Effector memory CD4-positive, alpha-beta T cell (primary cell): ENCODE data around the gene CEND1.

ENCODE experiments used
- DNase-seq, 3 donors: peaks; one replicate each; pipeline ENCODE4 v3.0.0-alpha.2; 2020
- H3K27ac ChIP-seq: 2 replicates; pipeline ENCODE4 v1.7.0; 2013; ENCODE audit warnings: mild to moderate bottlenecking, low read length, moderate library complexity; ENCODE audit not compliant: insufficient read depth, poor library complexity, severe bottlenecking
- H3K27me3 ChIP-seq: replicated peaks from 2 replicates; pipeline ENCODE4 v1.7.0; 2013; ENCODE audit warnings: mild to moderate bottlenecking, low read length; ENCODE audit not compliant: insufficient read depth, control insufficient read depth, poor library complexity, severe bottlenecking
- H3K36me3 ChIP-seq: 2 replicates; pipeline ENCODE4 v1.7.0; 2013; ENCODE audit warnings: mild to moderate bottlenecking, low read length, moderate library complexity; ENCODE audit not compliant: control insufficient read depth, insufficient read depth
- H3K4me1 ChIP-seq: 2 replicates; pipeline ENCODE4 v1.7.0; 2013; ENCODE audit warnings: low read length, mild to moderate bottlenecking; ENCODE audit not compliant: control insufficient read depth, insufficient read depth, poor library complexity, severe bottlenecking
- H3K4me3 ChIP-seq: 2 replicates; pipeline ENCODE4 v1.7.0; 2013; ENCODE audit warnings: low read length, low read depth, mild to moderate bottlenecking; ENCODE audit not compliant: insufficient read depth, poor library complexity, severe bottlenecking
- H3K9me3 ChIP-seq: 2 replicates; pipeline ENCODE4 v1.7.0; 2013; ENCODE audit warnings: mild to moderate bottlenecking, low read length, moderate library complexity; ENCODE audit not compliant: control insufficient read depth

CEND1 gene

GRCh38 chr11:812390-812789 lies 22.5 kb upstream of the CEND1 start:
- no peaks in the 10 kb centered on the region for H3K9me3 ChIP-seq
- DNase-seq: no peak
- H3K4me1 ChIP-seq: peaks cover 22% of the 10 kb centered on the region
- no peak overlapping the region for H3K4me3 ChIP-seq
- peaks cover 26% of the 10 kb centered on the region for H3K36me3 ChIP-seq
- H3K27ac ChIP-seq: no peak overlapping the region
- no peaks in the 10 kb centered on the region for H3K27me3 ChIP-seq

- DNase-seq: no peak
- Histone ChIP-seq H3K4me1 (peaks cover 22% of the 10 kb centered on the region), H3K4me3 (no peak overlapping the region), H3K27ac (peak overlapping the region; percentile 24), H3K36me3 (peaks cover 26% of the 10 kb centered on the region), H3K9me3 (no peaks in the 10 kb centered on the region), H3K27me3 (no peaks in the 10 kb centered on the region)
Measured at GRCh38 chr11:811446-812245, 21.8 kb upstream of the CEND1 start.

DNA sequence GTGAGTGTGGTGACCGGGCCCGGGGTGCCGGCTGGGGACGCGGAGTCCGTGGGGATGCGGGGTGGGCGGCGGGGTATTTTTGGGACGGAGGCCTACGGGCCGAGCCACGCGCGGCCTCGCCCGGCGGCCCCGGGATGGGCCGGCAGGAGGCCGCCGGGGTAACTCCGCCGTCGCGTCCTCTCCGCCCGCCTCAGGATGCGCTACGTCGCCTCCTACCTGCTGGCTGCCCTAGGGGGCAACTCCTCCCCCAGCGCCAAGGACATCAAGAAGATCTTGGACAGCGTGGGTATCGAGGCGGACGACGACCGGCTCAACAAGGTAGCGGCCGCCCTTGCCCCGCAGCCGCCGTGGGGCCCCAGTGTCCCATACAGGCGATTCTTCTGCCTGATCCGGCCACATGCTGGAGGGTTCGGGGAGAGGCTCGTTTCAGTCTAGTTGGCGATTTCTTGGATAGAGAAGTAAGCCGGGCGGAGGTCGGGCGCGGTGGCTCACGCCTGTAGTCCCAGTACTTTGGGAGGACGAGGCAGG lies 20.2 kb upstream of the CEND1 start:
- peak overlapping the region; percentile 98 for H3K27ac ChIP-seq
- peaks cover 26% of the 10 kb centered on the region for H3K36me3 ChIP-seq
- DNase-seq: no peak
- H3K4me3 ChIP-seq: peak overlapping the region; percentile 98
- no peaks in the 10 kb centered on the region for H3K9me3 ChIP-seq
- no peaks in the 10 kb centered on the region for H3K27me3 ChIP-seq
- peaks cover 26% of the 10 kb centered on the region for H3K4me1 ChIP-seq

GRCh38 chr11:809287-810039 lies 19.6 kb upstream of the CEND1 start, which contains the start of gene RPLP2:
TSS of gene RPLP2 (plus strand) at chr11:809967. CDS start at chr11:810235, 268 bp downstream.
- Histone ChIP-seq H3K4me1 (peaks cover 32% of the 10 kb centered on the region), H3K27me3 (no peaks in the 10 kb centered on the region)

DNA sequence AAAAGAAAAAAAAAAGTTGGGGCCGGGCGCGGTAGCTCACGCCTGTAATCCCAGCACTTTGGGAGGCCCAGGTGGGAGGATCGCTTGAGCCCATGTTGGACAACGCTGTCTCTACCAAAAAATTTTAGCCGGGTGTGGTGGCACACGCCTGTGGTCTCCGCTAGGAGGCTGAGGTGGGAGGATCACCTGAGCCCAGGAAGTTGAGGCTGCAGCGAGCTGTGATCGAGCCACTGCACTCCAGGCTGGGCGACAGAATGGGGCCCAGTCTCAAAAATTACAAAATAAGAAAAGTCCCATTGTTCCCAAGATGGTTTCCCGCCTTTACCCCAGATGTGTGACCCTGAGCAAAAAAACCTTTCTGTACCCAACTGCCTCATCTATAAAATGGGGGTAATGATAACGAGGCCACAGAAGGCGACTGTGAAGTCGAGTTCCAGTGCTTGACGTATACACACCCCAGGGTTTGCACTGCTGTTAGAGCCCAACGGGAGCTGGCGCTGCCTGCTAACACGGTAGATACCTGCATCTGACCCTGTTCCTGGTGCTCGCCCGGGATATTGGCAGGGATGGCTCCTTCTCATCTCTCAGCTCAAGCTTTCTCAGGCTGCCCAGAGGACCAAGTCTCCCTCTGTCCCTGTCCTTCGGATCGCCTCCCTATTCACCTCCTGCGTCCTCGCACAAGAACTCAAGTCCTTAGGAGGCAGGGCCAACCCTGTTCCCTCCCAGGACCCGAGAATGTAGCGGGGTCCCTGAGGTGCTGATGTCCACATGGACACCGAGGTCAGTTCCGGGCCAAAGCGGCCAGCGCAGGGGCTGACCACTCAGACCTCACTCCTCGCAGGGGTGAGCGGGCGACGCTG lies 18.8 kb upstream of the CEND1 start:
- Histone ChIP-seq H3K27me3 (no peaks in the 10 kb centered on the region), H3K36me3 (peaks cover 26% of the 10 kb centered on the region), H3K9me3 (no peaks in the 10 kb centered on the region), H3K4me3 (peak overlapping the region; percentile 98), H3K27ac (peak overlapping the region; percentile 98), H3K4me1 (peaks cover 37% of the 10 kb centered on the region)
- DNase-seq: peak in 2 of 3 donors; percentile 16 to 36

More at GRCh38 chr11:809287-810039, 19.6 kb upstream of the CEND1 start, which contains the start of gene RPLP2:
- Histone ChIP-seq H3K4me3 (peak within 1 kb of the TSS; percentile 98), H3K36me3 (peaks cover 26% of the 10 kb centered on the region), H3K27ac (peak within 1 kb of the TSS; percentile 98), H3K9me3 (no peaks in the 10 kb centered on the region)
- peak; percentile 93 to 97 (median 95) for DNase-seq

DNA sequence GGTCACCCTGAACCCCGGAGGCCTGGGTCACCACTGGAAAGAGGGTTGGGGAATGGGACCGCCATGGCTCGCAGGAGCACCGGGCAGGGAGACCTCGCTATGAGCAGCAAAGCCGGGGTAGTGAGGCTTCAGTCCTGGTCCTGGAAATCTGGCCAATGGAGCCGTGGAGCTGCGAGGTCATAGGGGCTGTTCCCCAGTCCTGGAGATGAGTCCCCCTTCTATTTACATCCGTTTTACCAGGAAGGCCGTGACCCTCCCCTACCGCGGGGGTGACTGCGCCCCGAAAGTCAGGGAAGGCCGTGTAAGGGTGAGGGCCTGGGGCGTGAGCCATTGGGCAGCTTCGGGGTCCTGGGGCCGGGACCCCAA lies 14.7 kb upstream of the CEND1 start:
- DNase-seq: no peak
- Histone ChIP-seq H3K4me3 (peak overlapping the region; percentile 75), H3K27me3 (no peaks in the 10 kb centered on the region), H3K36me3 (peaks cover 13% of the 10 kb centered on the region), H3K4me1 (peaks cover 24% of the 10 kb centered on the region), H3K9me3 (no peaks in the 10 kb centered on the region), H3K27ac (peak overlapping the region; percentile 77)

GRCh38 chr11:803770-804598 lies 14.1 kb upstream of the CEND1 start:
- H3K27me3 ChIP-seq: no peaks in the 10 kb centered on the region
- H3K27ac ChIP-seq: peak overlapping the region; percentile 77
- H3K9me3 ChIP-seq: no peaks in the 10 kb centered on the region
- H3K4me1 ChIP-seq: peaks cover 22% of the 10 kb centered on the region
- no peak for DNase-seq
- H3K4me3 ChIP-seq: peak overlapping the region; percentile 75
- H3K36me3 ChIP-seq: peaks cover 13% of the 10 kb centered on the region

GRCh38 chr11:803467-803742 lies 13.5 kb upstream of the CEND1 start:
- Histone ChIP-seq H3K36me3 (peaks cover 13% of the 10 kb centered on the region), H3K4me3 (no peak overlapping the region), H3K27ac (no peak overlapping the region), H3K9me3 (no peaks in the 10 kb centered on the region), H3K4me1 (peaks cover 16% of the 10 kb centered on the region), H3K27me3 (no peaks in the 10 kb centered on the region)
- DNase-seq: no peak
